GM19438 (cell line): Measurements from ENCODE around the gene SPRING1.
"Not testable (repeated sequence)": the region's sequence is repeated elsewhere in the genome, so short reads cannot be mapped to it uniquely, and the experiment has no call there.

ENCODE experiments used
- ATAC-seq: cut with Tn5 transposase; IDR thresholded peaks from one replicate; pipeline ENCODE4 v1.9.1; 2021; ENCODE audit warnings: low read depth; ENCODE audit not compliant: unreplicated experiment

Gene SPRING1

GRCh38 chr12:116744766-116745165 is 6.9 kb upstream of the SPRING1 start:
- ATAC-seq: no peak

GRCh38 chr12:116742787-116743186 is 4.9 kb upstream of the SPRING1 start:
- ATAC-seq: not testable (repeated sequence)

GRCh38 chr12:116739381-116739887 is 1.6 kb upstream of the SPRING1 start:
- no peak for ATAC-seq

- no peak for ATAC-seq
These were observed 701 bp downstream of the SPRING1 start for GRCh38 chr12:116736962-116737773.

- no peak for ATAC-seq
These were observed 1.8 kb downstream of the SPRING1 start for GRCh38 chr12:116735951-116736599.

GRCh38 chr12:116735084-116735483 is 2.8 kb downstream of the SPRING1 start:
- ATAC-seq: no peak

- ATAC-seq: no peak
These were observed 3.6 kb downstream of the SPRING1 start for GRCh38 chr12:116734156-116734768.

- no peak for ATAC-seq
These were observed 6.1 kb downstream of the SPRING1 start for GRCh38 chr12:116731801-116732200.

GRCh38 chr12:116727891-116728290 is 10.0 kb downstream of the SPRING1 start:
- ATAC-seq: no peak

- no peak for ATAC-seq
These were observed 10.6 kb downstream of the SPRING1 start for GRCh38 chr12:116727261-116727660.

GRCh38 chr12:116726694-116727093 is 11.2 kb downstream of the SPRING1 start:
- ATAC-seq: no peak

GRCh38 chr12:116722245-116722644 is 15.6 kb downstream of the SPRING1 start:
- ATAC-seq: no peak

GRCh38 chr12:116719731-116720528 is 17.9 kb downstream of the SPRING1 start:
- no peak for ATAC-seq

- no peak for ATAC-seq
These were observed 19.0 kb downstream of the SPRING1 start for GRCh38 chr12:116718655-116719454.

GRCh38 chr12:116717466-116718437 is 20.1 kb downstream of the SPRING1 start:
- no peak for ATAC-seq

- no peak for ATAC-seq
These were observed 23.7 kb downstream of the SPRING1 start for GRCh38 chr12:116714175-116714574.

- no peak for ATAC-seq
These were observed 24.3 kb downstream of the SPRING1 start for GRCh38 chr12:116713527-116713926.

- ATAC-seq: no peak
These were observed 25.2 kb downstream of the SPRING1 start for GRCh38 chr12:116712458-116713303.
